Measurements from ENCODE around the gene AGFG2.

AGFG2 gene

GRCh38 chr7:100614308-100614861, 75.4 kb downstream of the AGFG2 start:
- no peak for DNase-seq

Data from activated naive CD4-positive, alpha-beta T cell (primary cell).